DMS53 treated with DMSO at 0.1 percent for 48 hours (cell line): Measurements from ENCODE around the gene ZCCHC7.

Source experiments
- DNase-seq: peaks from one replicate; lab custom pipeline; 2025; ENCODE audit not compliant: unreplicated experiment; lab: John Stamatoyannopoulos, UW

The ZCCHC7 gene

DNA sequence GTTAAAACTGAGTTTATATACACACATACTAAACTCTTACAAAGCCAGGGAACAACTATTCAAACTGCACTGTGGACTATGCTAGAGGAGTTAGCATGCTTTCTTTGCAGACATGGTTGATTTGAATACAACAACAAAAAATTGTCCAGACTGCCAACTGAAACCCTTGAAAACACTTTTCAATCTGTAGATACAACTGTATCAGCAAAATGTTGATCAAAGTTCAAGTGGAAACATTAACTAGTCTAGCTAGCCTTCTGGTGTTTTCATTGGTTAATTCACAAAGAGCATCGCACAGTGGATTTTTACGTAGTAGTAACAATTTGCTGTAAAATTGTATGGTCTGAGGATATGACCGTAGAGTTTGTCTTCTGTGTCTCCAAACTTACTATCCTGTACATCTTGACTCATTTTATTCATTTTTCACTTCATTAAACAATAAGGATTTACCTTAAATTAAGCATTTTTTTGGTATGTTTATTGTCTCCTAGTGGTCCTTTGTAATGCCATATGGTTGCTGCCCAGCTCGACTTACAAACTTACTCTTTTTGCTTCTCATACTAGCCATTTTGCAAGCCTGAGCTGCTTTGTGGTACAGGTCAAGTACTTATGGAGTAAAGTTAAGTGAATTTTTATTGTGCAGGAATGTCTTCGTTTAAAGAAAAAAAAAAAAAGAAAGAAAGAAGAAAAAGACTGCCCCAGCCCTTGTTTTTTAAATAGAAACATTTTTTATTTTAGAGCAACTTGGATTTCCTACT is 123.4 kb downstream of the ZCCHC7 start:
- peak; percentile 54 for DNase-seq

DNA sequence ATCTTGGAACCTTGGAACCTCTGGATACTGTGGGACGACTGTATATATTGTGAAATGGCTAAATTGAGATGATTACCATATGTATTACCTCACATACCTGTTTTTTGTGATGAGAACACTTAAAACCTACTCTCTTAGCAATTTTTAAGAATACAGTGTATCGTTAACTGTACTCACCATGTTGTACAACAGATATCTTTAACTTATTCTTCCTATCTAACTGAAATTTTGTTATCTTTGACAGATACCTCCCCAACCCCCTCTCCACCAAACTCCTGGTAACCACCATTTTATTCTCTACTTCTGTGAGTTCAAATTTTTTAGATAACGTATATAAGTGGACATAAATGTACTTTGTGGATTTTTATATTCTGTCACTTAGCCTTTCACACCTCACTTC is 126.5 kb downstream of the ZCCHC7 start:
- DNase-seq: no peak

DNA sequence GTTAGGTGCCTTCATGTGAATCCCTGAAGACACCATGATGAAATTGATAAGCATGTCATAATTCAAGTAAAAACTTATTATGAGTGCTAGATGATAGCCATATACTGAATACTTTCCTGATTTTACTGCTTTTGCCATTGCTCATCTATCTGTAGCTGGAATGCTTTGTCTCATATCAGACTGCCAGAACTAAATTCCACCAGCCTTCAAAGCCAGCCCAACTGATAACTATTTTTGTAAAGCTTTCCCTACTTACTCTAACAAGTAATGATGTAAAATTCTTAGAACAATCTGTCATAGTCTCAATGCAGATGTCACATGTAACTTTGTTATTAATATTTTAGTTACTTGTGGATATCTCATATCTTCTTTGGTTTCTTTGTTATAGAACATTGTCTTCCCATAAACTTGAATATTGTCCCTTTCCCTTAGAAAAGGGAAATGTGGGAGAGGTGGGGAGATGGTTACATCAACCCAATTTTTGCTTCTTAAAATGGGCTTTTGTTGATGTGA is 128.3 kb downstream of the ZCCHC7 start:
- DNase-seq: no peak

DNA sequence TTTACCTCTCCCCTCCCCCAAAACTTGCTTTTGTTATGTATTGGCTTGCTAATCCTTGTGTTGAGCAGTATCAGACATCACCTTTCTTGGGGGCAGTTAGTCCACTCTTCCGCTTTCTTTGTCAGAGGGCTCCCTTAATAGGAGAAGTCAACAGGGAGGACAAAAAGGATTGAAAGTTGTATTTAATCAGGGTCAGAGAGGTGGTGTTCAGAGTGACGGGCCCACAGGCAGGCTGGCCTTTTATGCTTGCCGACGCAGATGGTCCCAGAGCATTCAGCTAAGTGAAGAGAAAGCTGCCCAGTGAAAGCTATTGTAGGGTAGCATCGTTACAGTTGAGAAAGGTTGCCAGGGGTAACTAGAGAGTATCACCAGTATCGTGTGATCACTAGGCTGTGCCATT is 131.1 kb downstream of the ZCCHC7 start:
- no peak for DNase-seq

DNA sequence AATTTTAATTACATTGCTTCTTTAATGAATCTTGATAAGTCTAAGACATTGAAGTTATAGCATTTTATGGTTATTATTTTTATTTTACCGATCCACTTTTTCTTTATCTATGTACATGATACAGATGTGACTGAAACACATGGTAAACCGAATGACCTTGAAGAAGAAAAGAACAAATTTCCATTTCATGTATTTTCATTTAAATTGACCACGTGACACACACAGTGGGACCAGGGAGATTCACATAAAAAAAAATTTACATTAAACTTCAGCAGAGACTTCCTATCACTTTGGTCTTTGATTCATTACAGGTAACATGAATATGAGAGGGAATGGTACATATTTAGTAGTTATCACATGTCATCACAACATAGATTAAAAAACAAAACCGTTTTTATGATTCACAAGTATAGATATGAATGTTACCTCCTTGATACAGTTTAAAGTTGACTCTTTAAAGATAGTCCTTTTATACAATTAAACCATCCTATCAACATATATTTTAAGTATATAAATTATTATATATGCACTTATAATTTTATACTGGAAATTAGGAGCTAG is 133.1 kb downstream of the ZCCHC7 start:
- no peak for DNase-seq

DNA sequence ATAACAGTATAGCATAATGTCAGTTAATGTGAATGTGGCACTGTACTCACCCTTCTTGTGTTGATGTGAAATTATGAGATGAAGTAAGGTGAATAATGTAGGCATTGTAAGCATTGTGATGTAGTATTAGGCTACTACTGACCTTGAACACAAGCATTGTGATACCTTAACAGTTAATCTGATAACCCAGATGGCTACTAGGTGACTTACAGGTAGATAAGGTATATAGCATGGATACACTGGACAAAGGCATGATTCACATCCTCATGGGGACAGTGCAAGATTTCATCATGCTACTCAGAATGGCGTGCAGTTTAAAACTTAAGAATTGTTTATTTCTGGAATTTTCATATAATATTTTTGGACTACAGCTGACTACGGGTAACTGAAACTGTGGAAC is 134.8 kb downstream of the ZCCHC7 start:
- no peak for DNase-seq

DNA sequence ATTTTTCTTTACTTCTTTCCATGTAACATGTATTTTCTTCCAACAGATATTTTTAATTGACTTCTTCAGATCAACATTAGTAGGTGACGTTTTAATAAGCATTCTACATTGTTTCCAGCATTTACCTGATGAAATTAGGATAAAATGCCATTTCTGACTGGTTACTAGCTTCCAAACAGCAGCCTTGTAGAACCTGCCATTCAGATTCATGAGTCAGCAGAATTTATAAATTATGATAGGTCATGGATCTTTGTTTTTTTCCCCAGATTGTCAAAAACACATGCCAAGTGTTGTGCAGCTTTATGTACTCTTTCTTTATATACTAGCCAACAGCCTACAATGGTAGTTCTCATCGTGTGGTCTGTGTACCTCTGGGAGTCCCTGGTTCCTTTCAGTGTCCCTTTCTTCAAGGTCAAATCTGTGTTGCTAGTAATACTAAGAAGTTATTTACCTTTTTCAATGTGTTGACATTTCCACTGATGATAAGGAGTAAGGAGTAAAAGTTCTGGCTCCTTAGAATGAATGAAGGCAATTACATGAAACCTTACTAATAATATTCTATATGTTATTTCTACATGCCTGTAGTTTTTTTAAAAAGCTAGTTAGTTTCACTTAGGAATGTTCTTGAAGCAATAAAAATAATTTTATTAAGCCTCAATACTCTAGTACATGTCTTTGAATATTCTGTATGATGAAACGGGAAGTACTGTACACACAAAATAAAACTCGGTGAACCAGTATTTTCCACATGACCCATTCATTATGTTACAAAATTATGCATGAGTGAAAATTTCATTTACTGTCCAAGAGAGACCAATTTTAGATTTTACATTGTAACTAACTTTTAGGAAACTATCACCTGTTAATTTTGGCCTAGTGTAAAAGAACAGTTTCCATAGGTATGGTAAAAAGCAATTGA is 135.8 kb downstream of the ZCCHC7 start:
- no peak for DNase-seq

DNA sequence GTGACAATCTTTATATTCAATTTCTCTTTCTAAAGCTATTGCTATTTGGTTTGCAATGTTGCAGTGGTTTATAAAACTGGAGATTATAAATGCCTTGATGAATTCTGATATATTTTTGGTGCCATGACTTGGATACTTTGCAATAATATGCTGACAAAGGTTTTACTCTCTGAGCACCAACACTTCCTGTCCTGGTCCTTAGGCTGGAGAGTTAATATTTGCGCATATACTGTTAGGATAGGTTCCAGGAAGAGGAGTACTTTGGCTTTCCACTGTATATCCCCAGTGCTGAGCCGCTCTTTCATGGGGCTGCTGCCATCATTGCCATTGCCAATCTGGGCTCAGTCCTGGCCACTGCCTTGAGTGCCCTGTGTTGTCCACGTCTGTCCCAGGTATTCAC is 139.6 kb downstream of the ZCCHC7 start:
- DNase-seq: no peak

DNA sequence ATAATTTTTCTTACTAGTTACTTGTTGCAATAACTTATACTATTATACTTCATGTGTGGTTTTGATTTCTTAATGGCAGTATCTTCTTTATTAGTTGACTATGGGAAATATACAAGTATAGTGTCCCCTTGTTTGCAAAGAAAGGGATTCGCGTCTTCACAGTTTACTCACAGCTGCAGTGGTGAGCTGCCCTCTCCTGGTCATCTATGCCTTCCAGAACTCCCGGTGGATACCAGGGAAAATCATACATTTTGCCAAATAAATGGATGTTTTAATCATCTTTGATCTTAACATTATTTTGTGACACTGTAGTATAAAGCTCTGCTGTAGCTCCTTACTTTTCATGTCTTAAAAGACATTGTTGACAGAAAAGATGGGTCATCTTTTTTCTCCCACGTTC is 142.0 kb downstream of the ZCCHC7 start:
- no peak for DNase-seq

DNA sequence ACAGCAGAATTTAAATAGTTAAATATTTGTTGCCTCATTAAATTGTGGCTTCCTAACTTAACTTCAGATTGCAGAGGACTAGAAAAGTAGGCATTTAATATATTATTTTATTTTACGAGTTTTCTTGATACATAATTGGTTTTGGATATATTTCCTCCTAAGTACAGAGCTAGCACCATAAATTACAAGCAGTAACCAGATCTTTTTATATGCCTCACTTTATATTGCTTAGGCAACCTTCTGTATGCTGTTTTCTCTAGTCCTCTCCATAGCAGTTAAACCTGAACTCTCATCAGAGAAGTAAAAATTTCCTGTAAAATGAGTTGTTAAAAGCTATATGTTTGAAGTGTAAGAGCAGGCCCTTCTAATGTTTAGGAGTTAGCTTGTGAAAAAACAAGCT is 144.2 kb downstream of the ZCCHC7 start:
- no peak for DNase-seq

DNA sequence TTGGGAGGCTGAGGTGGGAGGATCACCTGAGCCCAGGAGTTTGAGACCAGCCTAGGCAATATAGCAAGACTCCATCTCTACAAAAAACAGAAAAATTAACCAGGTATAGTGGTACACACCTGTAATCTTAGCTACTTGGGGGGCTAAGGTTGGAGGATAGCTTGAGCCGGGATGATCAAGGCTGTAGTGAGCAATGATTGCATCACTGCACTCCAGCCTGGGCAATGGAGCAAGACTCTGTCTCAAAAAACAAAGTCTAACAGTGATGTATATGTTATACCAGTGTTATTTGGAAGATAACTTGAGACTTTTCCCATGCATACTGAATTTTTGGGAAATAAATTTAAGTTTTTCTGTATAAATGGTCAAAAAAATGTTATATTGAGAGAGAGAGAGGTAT is 146.3 kb downstream of the ZCCHC7 start:
- DNase-seq: no peak

DNA sequence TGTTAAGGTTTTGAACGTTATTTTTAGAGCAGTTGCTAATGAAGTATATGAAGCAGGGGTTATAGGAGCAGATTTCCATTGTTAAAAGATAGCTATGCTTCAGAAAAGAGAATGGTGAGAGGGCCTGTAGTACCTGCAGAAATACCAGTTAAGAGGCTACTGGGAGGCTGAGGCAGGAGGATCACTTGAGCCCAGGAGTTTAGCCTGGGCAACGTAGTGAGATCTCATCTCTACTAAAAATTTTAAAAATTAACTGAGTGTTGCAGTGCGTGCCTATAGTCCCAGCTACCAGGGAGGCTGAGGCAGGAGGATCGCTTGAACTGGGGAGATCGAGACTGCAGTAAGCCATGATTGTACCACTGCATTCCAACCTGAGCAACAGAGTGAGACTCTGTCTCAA is 148.8 kb downstream of the ZCCHC7 start:
- no peak for DNase-seq

DNA sequence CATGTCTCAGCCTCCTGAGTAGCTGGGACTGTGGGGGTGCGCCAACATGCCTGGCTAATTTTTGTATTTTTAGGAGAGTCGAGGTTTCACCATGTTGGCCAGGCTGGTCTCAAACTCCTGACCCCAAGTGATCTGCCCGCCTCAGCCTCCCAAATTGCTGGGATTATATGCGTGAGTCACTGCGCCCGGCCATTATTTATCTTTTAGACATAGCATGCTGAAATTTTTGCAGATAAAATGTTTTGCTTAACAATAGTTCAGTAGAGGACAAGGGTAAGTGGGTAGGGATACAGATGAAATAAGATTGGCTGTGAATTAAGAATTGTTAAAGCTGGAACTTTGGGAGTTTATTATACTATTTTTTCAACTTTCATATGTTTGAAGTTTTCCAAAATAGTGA is 151.3 kb downstream of the ZCCHC7 start:
- DNase-seq: no peak

DNA sequence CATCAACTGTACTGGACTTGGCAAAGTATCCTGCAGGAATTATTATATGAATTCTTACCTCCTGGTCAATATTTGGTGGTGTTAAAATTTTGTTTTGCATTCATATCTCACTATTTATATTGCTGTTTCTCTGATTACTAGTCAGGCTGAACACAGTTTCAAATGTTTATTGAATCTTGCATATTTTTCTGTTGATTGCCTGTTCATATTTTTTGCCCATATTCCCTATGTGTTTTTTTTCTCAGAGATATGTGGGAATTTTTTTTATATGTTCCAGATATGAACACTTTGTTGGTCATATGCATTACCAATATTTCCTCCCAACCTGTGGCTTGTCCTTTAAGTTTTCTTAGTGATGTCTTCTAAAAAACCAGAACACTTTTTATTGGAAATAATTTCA is 153.2 kb downstream of the ZCCHC7 start:
- DNase-seq: no peak

DNA sequence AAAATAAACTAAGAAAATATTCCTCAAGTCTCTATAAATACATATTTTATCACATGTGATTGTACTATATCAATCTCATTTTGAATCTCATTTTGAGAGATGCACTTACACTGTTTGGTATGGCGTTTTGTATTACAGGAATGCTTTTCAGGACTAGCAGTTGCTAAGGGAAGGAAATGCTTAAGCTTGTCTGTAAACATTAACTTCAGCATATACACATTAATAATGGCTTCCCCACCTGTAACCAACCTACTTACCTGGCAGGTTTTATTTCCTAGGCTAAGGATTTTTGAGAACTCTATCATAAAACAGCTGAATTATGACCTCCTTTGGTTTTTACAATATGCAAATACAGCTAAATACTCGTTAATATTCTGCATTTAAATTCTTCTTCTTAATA is 161.2 kb downstream of the ZCCHC7 start:
- peak; percentile 23 for DNase-seq

DNA sequence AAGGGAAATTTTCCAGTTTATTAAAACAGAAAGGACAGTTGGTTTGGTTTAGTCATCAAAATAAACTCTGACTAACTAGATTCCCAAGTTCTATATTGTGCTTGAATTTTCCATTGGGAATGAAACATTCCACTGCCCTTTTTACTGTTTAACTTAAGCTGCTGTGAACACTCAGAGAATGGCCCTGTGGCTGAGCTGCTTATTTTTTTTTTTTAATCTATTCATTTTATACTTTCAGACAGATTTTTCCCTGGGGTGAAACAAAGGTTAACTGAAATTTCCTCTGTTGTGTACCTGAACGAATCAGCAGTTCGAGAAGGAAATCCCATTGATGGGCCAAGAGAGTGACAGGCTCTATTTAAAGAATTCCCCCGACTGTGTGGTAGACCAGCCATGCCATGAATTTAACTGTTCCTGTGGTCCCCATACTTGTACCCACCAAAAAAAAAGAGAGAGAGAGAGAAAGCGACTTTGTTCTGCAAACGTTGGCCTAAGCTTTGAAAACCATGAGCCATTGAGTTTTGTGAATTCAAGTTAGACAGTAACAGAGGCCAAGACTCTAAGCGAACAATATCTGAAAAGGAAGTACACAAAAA is 163.5 kb downstream of the ZCCHC7 start:
- no peak for DNase-seq

DNA sequence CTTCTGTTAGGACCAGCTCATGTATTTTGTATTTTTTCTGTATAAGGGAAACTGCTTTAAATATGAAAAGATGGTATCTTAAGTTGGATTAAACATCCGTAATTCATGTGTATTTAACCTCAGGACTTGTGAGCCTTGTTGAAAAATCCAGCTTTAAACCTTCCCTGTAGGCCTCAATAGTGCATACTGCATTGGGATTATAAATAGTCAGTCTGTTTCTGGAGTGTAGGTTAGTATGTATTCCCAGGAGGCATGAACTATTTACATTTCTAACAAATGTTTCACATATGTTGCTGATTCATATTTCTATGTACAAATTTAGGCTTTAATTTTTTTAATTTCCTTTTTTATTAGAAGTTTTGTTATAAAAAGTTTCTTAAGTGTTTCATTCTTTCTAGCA is 164.3 kb downstream of the ZCCHC7 start:
- no peak for DNase-seq

DNA sequence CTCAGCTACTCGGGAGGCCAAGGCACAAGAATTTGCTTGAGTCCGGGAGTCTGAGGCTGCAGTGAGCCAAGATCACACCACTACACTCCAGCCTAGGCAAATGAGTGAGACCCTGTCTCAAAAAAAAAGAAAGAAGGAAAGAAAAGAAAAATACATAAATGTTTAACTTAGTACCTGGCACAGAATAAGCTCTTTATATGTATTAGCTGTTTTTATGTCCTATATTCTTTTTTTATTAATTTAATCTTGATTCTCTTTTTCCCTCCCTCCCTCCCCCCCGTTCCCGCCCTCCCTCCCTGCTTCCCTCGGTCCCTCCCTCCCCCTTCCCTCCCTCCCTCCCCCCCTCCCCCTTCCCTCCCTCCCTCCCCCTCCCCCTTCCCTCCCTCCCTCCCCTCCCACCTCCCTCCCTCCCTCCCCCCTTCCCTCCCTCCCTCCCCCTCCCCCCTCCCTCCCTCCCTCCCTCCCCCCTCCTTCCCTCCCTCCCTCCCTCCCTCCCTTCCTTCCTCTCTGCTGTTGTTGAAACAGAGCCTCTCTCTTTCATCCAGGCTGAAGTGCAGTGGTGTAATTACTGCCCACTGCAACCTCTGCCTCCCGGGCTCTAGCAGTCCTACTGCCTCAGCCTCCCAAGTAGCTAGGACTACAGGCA is 166.3 kb downstream of the ZCCHC7 start:
- no peak for DNase-seq

DNA sequence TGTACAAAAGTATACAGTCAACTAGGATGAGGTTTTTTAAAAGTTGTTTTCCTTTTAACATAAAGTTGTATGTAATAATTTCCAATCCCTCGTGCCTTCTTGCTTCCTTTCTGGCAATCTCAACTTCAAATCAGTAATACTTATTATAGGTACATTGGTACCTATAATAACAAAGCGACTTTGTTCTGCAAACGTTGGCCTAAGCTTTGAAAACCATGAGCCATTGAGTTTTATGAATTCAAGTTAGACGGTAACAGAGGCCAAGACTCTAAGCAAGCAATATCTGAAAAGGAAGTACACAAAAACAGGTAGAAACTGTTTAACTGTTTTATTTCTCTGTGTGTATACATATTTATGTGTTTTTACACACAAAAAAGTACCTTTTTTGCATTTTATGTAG is 166.9 kb downstream of the ZCCHC7 start:
- DNase-seq: no peak

DNA sequence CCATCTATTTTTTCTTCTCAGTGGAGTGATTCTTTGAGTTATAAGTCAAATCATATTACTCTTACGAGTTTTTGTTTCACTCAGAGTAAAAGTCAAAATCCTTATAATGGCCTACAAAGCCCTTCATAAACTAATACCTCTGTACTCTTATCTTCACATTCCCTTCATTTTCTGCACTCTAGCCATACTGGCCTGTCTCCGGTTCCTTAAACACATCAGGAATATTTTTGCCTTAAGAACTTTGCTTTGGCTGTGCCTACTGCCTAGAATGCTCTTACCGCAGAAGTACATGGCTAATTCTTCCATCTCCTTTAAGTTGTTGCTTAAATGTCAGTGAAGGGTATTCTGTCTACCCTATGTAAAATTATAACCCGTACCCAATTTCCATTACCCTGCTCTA is 169.3 kb downstream of the ZCCHC7 start:
- DNase-seq: no peak

DNA sequence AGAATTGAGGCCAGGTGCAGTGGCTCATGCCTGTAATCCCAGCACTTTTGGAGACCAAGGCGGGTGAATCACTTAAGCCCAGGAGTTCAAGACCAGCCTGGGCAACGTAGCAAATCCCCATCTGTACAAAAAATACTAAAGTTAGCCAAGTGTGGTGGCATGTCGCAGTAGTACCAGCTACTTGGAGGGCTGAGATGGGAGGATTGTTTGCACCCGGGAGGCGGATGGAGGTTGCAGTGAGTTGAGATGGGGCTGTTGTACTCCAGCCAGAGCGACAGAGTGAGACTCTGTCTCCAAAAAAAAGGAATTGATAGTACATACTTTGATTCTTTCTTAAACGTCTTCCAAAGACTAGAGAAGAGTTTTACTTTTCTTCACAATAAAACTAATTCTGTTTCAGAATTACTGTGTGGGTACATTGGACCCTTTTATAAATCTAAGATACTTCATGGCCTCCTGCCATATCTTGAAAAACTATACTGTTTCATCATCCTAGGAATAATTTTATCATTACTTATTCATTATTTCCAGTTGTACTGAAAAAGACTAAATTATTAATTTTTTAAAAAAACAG is 170.1 kb downstream of the ZCCHC7 start:
- no peak for DNase-seq
